BLaER1 treated with 17β-estradiol and CSF1 and Interleukin-3, amounts not matched to agents 10 nM and 100 nM (cell line): ENCODE measurements around the gene RNASEL.

Source experiments
- H3K27ac ChIP-seq, 11 experiments: shearing (Covaris generic); formaldehyde crosslinking; 2 replicates each; pipeline ENCODE4 v1.8.1; 2022
- H3K27me3 ChIP-seq, 11 experiments: shearing (Covaris generic); formaldehyde crosslinking; 2 replicates each; pipeline ENCODE4 v1.8.1; 2022
- H3K36me3 ChIP-seq, 11 experiments: shearing (Covaris generic); formaldehyde crosslinking; 2 replicates each; pipeline ENCODE4 v1.8.1; 2022
- H3K4me1 ChIP-seq, 10 experiments: shearing (Covaris generic); formaldehyde crosslinking; 2 replicates each; pipeline ENCODE4 v1.8.1; 2022
- H3K4me2 ChIP-seq, 11 experiments: shearing (Covaris generic); formaldehyde crosslinking; 2 replicates each; pipeline ENCODE4 v1.8.1; 2022
- H3K4me3 ChIP-seq, 10 experiments: shearing (Covaris generic); formaldehyde crosslinking; 2 replicates each; pipeline ENCODE4 v1.8.1; 2022
- H3K9ac ChIP-seq, 11 experiments: shearing (Covaris generic); formaldehyde crosslinking; 2 replicates each; pipeline ENCODE4 v1.8.1; 2022
- H3K9me3 ChIP-seq, 11 experiments: shearing (Covaris generic); formaldehyde crosslinking; replicated peaks in 1 of 11; 2 replicates each; pipeline ENCODE4 v1.8.1; 2022
- H4K20me1 ChIP-seq, 11 experiments: shearing (Covaris generic); formaldehyde crosslinking; 2 replicates each; pipeline ENCODE4 v1.8.1; 2022
- Cebpa-rat ChIP-seq, 11 experiments: shearing (Covaris generic); IDR thresholded peaks; 2 replicates each; pipeline ENCODE4 v1.8.1; 2022

RNASEL gene

GRCh38 chr1:182625719-182626504 is 36.9 kb upstream of the RNASEL start:
- Histone ChIP-seq H3K9ac (peak overlapping the region in 2 of 11 experiments; percentile 7 to 35; a peak in 2 of 22 replicates), H3K36me3 (no peaks in the 10 kb centered on the region), H3K27me3 (no peaks in the 10 kb centered on the region), H3K4me1 (peaks cover 78 to 97% (median 89%) of the 10 kb centered on the region in 10 experiments), H4K20me1 (no peaks in the 10 kb centered on the region), H3K27ac (peak overlapping the region in 7 of 11 experiments; percentile 15 to 97 (median 59); a peak in 11 of 22 replicates), H3K9me3 (peaks cover 0 to 7% (median 3%) of the 10 kb centered on the region in 11 experiments; a peak in 11 of 22 replicates), H3K4me2 (peak overlapping the region; percentile 55 to 92 (median 84)), H3K4me3 (no peak overlapping the region)
- no peak for TF ChIP-seq Cebpa-rat (IDR thresholded peaks at IDR 0.05)

- Histone ChIP-seq H3K27ac (peak overlapping the region in 9 of 11 experiments; percentile 40 to 97 (median 83); a peak in 17 of 22 replicates), H3K4me3 (no peak overlapping the region), H3K36me3 (no peaks in the 10 kb centered on the region), H3K9ac (peak overlapping the region in 3 of 11 experiments; percentile 49 to 74 (median 59); a peak in 4 of 22 replicates), H3K4me2 (peak overlapping the region; percentile 70 to 92 (median 87)), H4K20me1 (no peaks in the 10 kb centered on the region), H3K9me3 (peaks cover 0 to 16% (median 9%) of the 10 kb centered on the region in 11 experiments; a peak in 16 of 22 replicates), H3K27me3 (no peaks in the 10 kb centered on the region), H3K4me1 (peaks cover 70 to 97% (median 87%) of the 10 kb centered on the region in 10 experiments)
- TF ChIP-seq Cebpa-rat (IDR thresholded peaks at IDR 0.05) = no peak
Measured at GRCh38 chr1:182625024-182625423, 36.0 kb upstream of the RNASEL start.

- H3K4me2 ChIP-seq = peak overlapping the region; percentile 70 to 92 (median 87)
Measured at GRCh38 chr1:182624577-182624976, 35.5 kb upstream of the RNASEL start.

GRCh38 chr1:182622901-182623528 is 34.0 kb upstream of the RNASEL start:
- peaks cover 74 to 97% (median 86%) of the 10 kb centered on the region in 10 experiments for H3K4me1 ChIP-seq
- H3K9ac ChIP-seq = peak overlapping the region in 9 of 11 experiments; percentile 51 to 75 (median 66); a peak in 17 of 22 replicates
- peaks cover 0 to 17% (median 9%) of the 10 kb centered on the region in 11 experiments; a peak in 16 of 22 replicates for H3K9me3 ChIP-seq
- peak overlapping the region in 6 of 10 experiments; percentile 5 to 45 (median 28); a peak in 6 of 20 replicates for H3K4me3 ChIP-seq
- H3K4me2 ChIP-seq = peak overlapping the region; percentile 70 to 92 (median 87)
- TF ChIP-seq Cebpa-rat (IDR thresholded peaks at IDR 0.05) = no peak
- no peaks in the 10 kb centered on the region for H3K27me3 ChIP-seq
- peak overlapping the region in 10 of 11 experiments; percentile 11 to 97 (median 80); a peak in 19 of 22 replicates for H3K27ac ChIP-seq
- no peaks in the 10 kb centered on the region for H3K36me3 ChIP-seq
- H4K20me1 ChIP-seq = no peaks in the 10 kb centered on the region

More at GRCh38 chr1:182624577-182624976, 35.5 kb upstream of the RNASEL start:
- no peaks in the 10 kb centered on the region for H3K27me3 ChIP-seq
- H3K27ac ChIP-seq = peak overlapping the region in 9 of 11 experiments; percentile 40 to 97 (median 83); a peak in 18 of 22 replicates
- H3K9ac ChIP-seq = peak overlapping the region in 7 of 11 experiments; percentile 11 to 74 (median 49); a peak in 10 of 22 replicates
- peaks cover 68 to 97% (median 83%) of the 10 kb centered on the region in 10 experiments for H3K4me1 ChIP-seq
- H3K9me3 ChIP-seq = peaks cover 0 to 17% (median 9%) of the 10 kb centered on the region in 11 experiments; a peak in 16 of 22 replicates
- H3K4me3 ChIP-seq = no peak overlapping the region
- no peaks in the 10 kb centered on the region for H3K36me3 ChIP-seq
- TF ChIP-seq Cebpa-rat (IDR thresholded peaks at IDR 0.05) = no peak
- H4K20me1 ChIP-seq = no peaks in the 10 kb centered on the region

- Histone ChIP-seq H3K27ac (peak overlapping the region in 9 of 11 experiments; percentile 59 to 97 (median 83); a peak in 18 of 22 replicates), H3K27me3 (no peaks in the 10 kb centered on the region), H3K9me3 (peaks cover 0 to 17% (median 9%) of the 10 kb centered on the region in 11 experiments; a peak in 16 of 22 replicates), H3K4me2 (peak overlapping the region; percentile 50 to 92 (median 87)), H4K20me1 (no peaks in the 10 kb centered on the region), H3K4me3 (no peak overlapping the region), H3K36me3 (no peaks in the 10 kb centered on the region), H3K9ac (peak overlapping the region in 6 of 11 experiments; percentile 7 to 74 (median 34); a peak in 6 of 22 replicates), H3K4me1 (peaks cover 85 to 100% (median 93%) of the 10 kb centered on the region in 10 experiments)
- no peak for TF ChIP-seq Cebpa-rat (IDR thresholded peaks at IDR 0.05)
Measured at GRCh38 chr1:182621906-182622305, 32.9 kb upstream of the RNASEL start.

GRCh38 chr1:182620924-182621585 is 32.0 kb upstream of the RNASEL start:
- no peak overlapping the region; a peak in 2 of 20 replicates for H3K4me3 ChIP-seq
- peak overlapping the region; percentile 50 to 92 (median 87); a peak in 20 of 22 replicates for H3K4me2 ChIP-seq
- no peaks in the 10 kb centered on the region for H3K27me3 ChIP-seq
- H3K36me3 ChIP-seq = no peaks in the 10 kb centered on the region
- peaks cover 86 to 100% (median 93%) of the 10 kb centered on the region in 10 experiments for H3K4me1 ChIP-seq
- TF ChIP-seq Cebpa-rat (IDR thresholded peaks at IDR 0.05) = no peak
- H3K27ac ChIP-seq = peak overlapping the region in 7 of 11 experiments; percentile 24 to 97 (median 85); a peak in 11 of 22 replicates
- H3K9ac ChIP-seq = no peak overlapping the region
- H4K20me1 ChIP-seq = no peaks in the 10 kb centered on the region
- H3K9me3 ChIP-seq = peaks cover 0 to 17% (median 9%) of the 10 kb centered on the region in 11 experiments; a peak in 16 of 22 replicates

- Histone ChIP-seq H3K4me2 (peak overlapping the region; percentile 11 to 98 (median 88)), H4K20me1 (no peaks in the 10 kb centered on the region), H3K9me3 (peaks cover 0 to 17% (median 9%) of the 10 kb centered on the region in 11 experiments; a peak in 16 of 22 replicates), H3K27ac (peak overlapping the region in 7 of 11 experiments; percentile 23 to 97 (median 88); a peak in 14 of 22 replicates), H3K9ac (peak overlapping the region in 6 of 11 experiments; percentile 3 to 88 (median 34); a peak in 10 of 22 replicates), H3K4me1 (peaks cover 82 to 97% (median 90%) of the 10 kb centered on the region in 10 experiments), H3K27me3 (no peaks in the 10 kb centered on the region), H3K4me3 (no peak overlapping the region), H3K36me3 (no peaks in the 10 kb centered on the region)
- TF ChIP-seq Cebpa-rat (IDR thresholded peaks at IDR 0.05) = no peak
Measured at GRCh38 chr1:182617734-182618351, 28.8 kb upstream of the RNASEL start.
